Glomerular endothelial cell (primary cell): ENCODE results near the gene SLC22A14. TPM values are rescaled to one million over a fixed set of nuclear protein-coding genes. Genes with fewer than 3 reads are reported as not detected.
"Not testable (repeated sequence)": the region's sequence is repeated elsewhere in the genome, so short reads cannot be mapped to it uniquely, and the experiment has no call there.

Experiments used
- DNase-seq: peaks from one replicate; pipeline ENCODE4 v3.0.0-alpha.2; 2011; ENCODE audit warnings: low read depth, low spot score; ENCODE audit errors: extremely low read depth
- total RNA-seq: library from RNA; depleted of rRNA; stranded (reverse); fragments of >200 nt; gene quantifications from 2 replicates; pipeline ENCODE4 v1.2.3, GENCODE V29; 2015

The SLC22A14 gene
- total RNA-seq, 1 donor from 2014 or later, result 0.18 TPM

DNA sequence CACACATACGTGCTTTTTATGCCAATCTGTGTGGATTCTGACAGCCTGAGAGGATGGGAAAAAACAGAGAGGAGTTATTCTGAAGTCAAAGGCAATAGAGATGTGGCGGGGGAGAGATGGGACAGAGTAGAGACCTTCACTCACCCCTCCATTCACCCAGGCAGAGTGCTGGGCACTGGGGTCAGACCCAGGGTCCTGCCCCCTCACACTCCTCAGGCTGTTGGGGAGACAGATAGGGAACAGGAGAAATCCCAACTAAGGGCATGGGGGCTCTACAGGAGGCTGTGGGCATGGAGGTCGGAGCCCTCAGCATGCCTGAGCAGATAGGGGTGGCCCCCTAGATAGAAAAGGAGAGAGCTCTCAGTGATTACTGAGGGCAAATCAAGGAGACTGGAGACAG is 30.3 kb downstream of the SLC22A14 start:
- DNase-seq, result no peak

- no peak for DNase-seq
These were observed 31.2 kb downstream of the SLC22A14 start for GRCh38 chr3:38313263-38313662.

- DNase-seq, result no peak
These were observed 31.6 kb downstream of the SLC22A14 start for GRCh38 chr3:38313695-38314094.

GRCh38 chr3:38314112-38314763 is 32.1 kb downstream of the SLC22A14 start:
- DNase-seq, result no peak

GRCh38 chr3:38314764-38315487 is 32.8 kb downstream of the SLC22A14 start:
- DNase-seq, result no peak

- DNase-seq, result no peak
These were observed 33.6 kb downstream of the SLC22A14 start for GRCh38 chr3:38315488-38316230.

DNA sequence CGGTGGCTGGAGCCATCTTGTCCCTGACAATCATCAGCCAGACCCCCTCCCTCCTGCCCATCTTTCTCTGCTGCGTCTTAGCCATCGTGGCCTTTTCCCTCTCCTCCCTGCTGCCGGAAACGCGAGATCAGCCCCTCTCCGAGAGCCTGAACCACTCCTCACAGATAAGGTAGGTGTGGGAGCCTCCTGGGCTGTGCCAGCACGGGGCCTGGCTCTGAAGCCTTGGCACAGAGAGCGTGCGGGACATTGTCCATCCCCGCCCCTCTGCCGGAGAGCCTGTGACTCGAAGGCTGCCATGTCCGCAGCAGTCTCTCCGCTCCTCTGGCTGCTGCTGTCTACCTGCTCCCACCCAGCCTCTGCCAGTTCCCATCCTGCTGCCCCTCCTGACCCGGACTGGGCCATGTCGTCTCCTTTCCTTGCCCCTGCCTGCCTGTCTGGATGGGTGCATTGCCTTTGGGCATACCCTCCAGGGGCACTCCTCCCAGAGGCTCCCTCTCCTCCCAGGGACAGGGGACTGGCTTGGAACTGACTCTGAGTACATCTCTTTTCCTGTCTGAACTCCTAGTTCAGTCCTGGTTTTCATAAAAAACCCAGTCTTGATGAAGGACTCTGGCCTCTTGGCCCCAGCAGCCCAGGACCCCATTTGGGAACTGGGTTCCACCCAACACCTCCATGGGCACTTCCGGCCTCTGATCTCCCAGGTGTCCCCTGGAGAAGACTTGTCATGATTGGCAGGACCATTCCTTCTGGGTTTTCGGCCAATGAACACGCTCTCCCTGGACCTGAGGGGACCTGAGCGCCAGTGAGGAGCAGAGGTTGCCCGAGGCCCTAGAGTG is 34.5 kb downstream of the SLC22A14 start:
- no peak for DNase-seq

GRCh38 chr3:38317192-38317759 is 35.2 kb downstream of the SLC22A14 start:
- DNase-seq, result no peak

- no peak for DNase-seq
These were observed 36.9 kb downstream of the SLC22A14 start for GRCh38 chr3:38318766-38319671.

DNA sequence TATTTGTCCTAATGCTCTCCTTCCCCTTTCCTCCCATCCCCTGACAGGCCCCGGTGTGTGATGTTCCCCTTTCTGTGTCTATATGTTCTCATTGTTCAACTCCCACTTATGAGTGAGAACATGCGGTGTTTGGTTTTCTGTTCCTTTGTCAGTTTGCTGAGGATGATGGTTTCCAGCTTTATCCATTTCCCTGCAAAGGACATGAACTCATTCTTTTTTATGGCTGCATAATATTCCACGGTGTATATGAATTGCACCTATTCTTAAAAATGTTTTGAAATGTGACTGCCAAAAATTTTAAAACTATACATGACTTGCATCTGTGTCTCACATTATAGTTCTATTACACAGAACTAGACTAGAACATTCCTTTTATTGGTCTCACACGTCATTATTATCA is 38.5 kb downstream of the SLC22A14 start:
- DNase-seq, result not testable (repeated sequence)

DNA sequence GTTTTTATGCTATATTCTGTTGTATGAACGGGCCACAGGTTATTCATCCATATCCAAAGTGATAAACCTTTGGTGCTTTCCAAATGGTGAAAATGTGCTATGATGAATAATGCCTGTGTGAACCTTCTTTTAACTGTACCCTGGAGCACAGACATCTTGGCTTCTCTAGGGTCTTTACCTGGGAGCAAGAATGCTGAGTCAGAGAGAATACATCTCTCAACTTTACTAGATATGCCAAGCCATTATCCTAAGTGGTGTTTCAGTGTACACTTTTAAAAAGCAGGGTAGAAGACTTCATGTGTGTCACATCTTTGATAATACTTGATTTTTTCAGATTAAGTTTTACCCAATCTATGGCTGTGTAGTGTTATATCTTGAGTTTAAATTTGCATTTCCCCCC is 41.0 kb downstream of the SLC22A14 start:
- no peak for DNase-seq

- DNase-seq, result no peak
These were observed 43.2 kb downstream of the SLC22A14 start for GRCh38 chr3:38325256-38325655.

GRCh38 chr3:38327335-38328009 is 45.4 kb downstream of the SLC22A14 start:
- DNase-seq, result peak; percentile 25

- no peak for DNase-seq
These were observed 49.3 kb downstream of the SLC22A14 start for GRCh38 chr3:38331257-38332022.

DNA sequence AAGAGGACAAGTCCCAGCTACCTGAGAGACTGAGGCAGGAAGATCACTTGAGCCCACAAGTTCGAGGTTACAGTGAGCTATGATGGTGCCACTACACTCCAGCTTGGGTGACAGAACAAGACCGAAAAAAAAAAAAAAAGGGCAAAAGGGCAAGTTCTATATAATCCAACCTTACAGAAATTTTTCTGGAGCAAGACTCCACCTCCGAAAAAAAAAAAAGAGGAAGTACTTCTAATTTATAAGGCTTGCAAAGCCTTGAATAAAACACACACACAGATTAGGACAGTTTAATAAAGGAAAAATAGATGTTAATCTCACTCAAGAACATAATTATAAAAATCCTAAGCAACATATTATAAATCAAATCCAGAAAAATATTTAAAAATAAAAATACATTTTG is 50.1 kb downstream of the SLC22A14 start:
- no peak for DNase-seq

GRCh38 chr3:38334142-38335055 is 52.3 kb downstream of the SLC22A14 start:
- no peak for DNase-seq

DNA sequence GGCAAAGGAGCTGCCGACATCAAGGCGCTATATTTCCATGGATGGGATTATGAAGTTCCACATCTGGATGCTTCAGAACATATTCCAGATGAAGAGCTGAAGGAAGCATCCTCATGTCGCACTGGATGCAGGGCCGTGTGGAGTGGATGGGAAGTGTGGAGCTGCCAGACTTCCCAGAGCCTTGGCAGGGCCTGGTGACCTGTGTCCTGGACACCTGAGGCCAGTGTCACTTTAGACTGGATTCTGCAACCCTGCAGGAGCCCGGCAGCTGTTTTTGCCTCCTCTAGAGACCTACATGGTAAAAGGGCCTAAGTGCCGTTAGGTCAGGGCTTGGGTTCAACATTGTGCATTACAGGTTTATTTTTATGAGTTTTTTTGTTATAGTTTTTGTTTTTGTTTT is 53.2 kb downstream of the SLC22A14 start:
- no peak for DNase-seq
